ENCODE data around the gene PDLIM5.

- no peak for TF ChIP-seq POLR2AphosphoS5 (IDR thresholded peaks at IDR 0.05)
- no peak for TF ChIP-seq POLR2A (IDR thresholded peaks at IDR 0.05)
- TF ChIP-seq, protein P1, sequence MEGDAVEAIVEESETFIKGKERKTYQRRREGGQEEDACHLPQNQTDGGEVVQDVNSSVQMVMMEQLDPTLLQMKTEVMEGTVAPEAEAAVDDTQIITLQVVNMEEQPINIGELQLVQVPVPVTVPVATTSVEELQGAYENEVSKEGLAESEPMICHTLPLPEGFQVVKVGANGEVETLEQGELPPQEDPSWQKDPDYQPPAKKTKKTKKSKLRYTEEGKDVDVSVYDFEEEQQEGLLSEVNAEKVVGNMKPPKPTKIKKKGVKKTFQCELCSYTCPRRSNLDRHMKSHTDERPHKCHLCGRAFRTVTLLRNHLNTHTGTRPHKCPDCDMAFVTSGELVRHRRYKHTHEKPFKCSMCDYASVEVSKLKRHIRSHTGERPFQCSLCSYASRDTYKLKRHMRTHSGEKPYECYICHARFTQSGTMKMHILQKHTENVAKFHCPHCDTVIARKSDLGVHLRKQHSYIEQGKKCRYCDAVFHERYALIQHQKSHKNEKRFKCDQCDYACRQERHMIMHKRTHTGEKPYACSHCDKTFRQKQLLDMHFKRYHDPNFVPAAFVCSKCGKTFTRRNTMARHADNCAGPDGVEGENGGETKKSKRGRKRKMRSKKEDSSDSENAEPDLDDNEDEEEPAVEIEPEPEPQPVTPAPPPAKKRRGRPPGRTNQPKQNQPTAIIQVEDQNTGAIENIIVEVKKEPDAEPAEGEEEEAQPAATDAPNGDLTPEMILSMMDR (IDR thresholded peaks at IDR 0.05) = no peak
These were observed 38.7 kb downstream of the PDLIM5 start for GRCh38 chr4:94490437-94490836.

Data from prostate gland (tissue), 2 donors.